GM12878 (cell line): Measurements from ENCODE around the gene CORO1C. TPM values are rescaled to one million over a fixed set of nuclear protein-coding genes. Genes with fewer than 3 reads are reported as not detected.

Experiments used
- ETV6 ChIP-seq, 2 experiments: fragments of 450-650 bp in 1 of 2; IDR thresholded peaks in 1 of 2; conservative IDR thresholded peaks in 1 of 2; 2 replicates each; pipeline ENCODE4 v1.6.1; 2014; ENCODE audit warnings: antibody characterized with exemption in 1 of 2, borderline replicate concordance in 1 of 2, low read depth in 1 of 2, mild to moderate bottlenecking in 1 of 2, moderate library complexity in 1 of 2
- MEF2A ChIP-seq: IDR thresholded peaks from 2 replicates; pipeline ENCODE4 v1.6.1; 2011; ENCODE audit warnings: low read depth, mild to moderate bottlenecking, low read length, moderate library complexity; ENCODE audit not compliant: insufficient read depth
- MYB ChIP-seq: fragments of 150-350 bp; IDR thresholded peaks from 2 replicates; pipeline ENCODE4 v1.6.1; 2014; ENCODE audit warnings: mild to moderate bottlenecking, low read depth, low read length, borderline replicate concordance
- NFXL1 ChIP-seq: fragments of 450-650 bp; IDR thresholded peaks from 2 replicates; pipeline ENCODE4 v1.6.1; 2017; ENCODE audit warnings: antibody characterized with exemption, mild to moderate bottlenecking, borderline replicate concordance
- NFYB ChIP-seq: IDR thresholded peaks from 2 replicates; pipeline ENCODE4 v1.6.1; 2011; ENCODE audit warnings: low read depth, mild to moderate bottlenecking, low read length, improper control_type of control experiment, moderate library complexity; ENCODE audit not compliant: insufficient read depth
- NR2F1 ChIP-seq: fragments of 450-650 bp; conservative IDR thresholded peaks from 2 replicates; pipeline ENCODE4 v1.6.1; 2017; ENCODE audit warnings: mild to moderate bottlenecking
- PAX8 ChIP-seq: fragments of 450-650 bp; IDR thresholded peaks from 2 replicates; pipeline ENCODE4 v1.6.1; 2017; ENCODE audit warnings: mild to moderate bottlenecking, moderate library complexity
- RCOR1 ChIP-seq: conservative IDR thresholded peaks from 2 replicates; pipeline ENCODE4 v1.6.1; 2012; ENCODE audit warnings: low read depth, low read length, improper control_type of control experiment
- SMAD1 ChIP-seq: fragments of 450-650 bp; IDR thresholded peaks from 2 replicates; pipeline ENCODE4 v1.6.1; 2018; ENCODE audit warnings: mild to moderate bottlenecking, low read depth; ENCODE audit not compliant: partially characterized antibody
- SMAD5 ChIP-seq: IDR thresholded peaks from 2 replicates; pipeline ENCODE4 v1.6.1; 2016; ENCODE audit warnings: antibody characterized with exemption, low read depth
- SP1 ChIP-seq: IDR thresholded peaks from one replicate; pipeline ENCODE4 v1.6.1; 2011; ENCODE audit warnings: low read depth, low read length
- SPI1 ChIP-seq: IDR thresholded peaks from 2 replicates; pipeline ENCODE4 v1.6.1; 2011; ENCODE audit warnings: low read depth, mild to moderate bottlenecking, low read length, moderate library complexity, borderline replicate concordance; ENCODE audit not compliant: insufficient read depth
- SREBF1 ChIP-seq: IDR thresholded peaks from 2 replicates; pipeline ENCODE4 v1.6.1; 2012; ENCODE audit warnings: mild to moderate bottlenecking, low read length
- SRF ChIP-seq, 2 experiments: IDR thresholded peaks; 2 replicates each; pipeline ENCODE4 v1.6.1; 2011; ENCODE audit warnings: low read depth in 2 of 2, low read length in 2 of 2, mild to moderate bottlenecking in 1 of 2, moderate library complexity in 1 of 2
- ZNF274 ChIP-seq: IDR thresholded peaks from one replicate; pipeline ENCODE4 v1.8.0; 2011; ENCODE audit not compliant: insufficient read length, insufficient read depth
- polyA plus RNA-seq, 11 experiments: library from polyadenylated mRNA; depleted of rRNA in 4 of 11; unstranded in 6 of 11; stranded (reverse) in 5 of 11; fragments of >200 nt; fragmentation: Nextera tagmentation in 4 of 11; fragmentation: Illumina TruSeq in 1 of 11; extraction: Ambion mirVana in 4 of 11; extraction: Trizol in 1 of 11; gene quantifications; 1 replicate in 1 of 11; 2 replicates in 10 of 11; pipeline versions ENCODE4 v1.2.1 to v1.2.3, GENCODE V29; 2011 to 2016; ENCODE audit warnings: inconsistent platforms in 2 of 11, missing spikeins in 2 of 11, low read depth in 1 of 11
- total RNA-seq, 4 experiments: library from RNA; depleted of rRNA in 3 of 4; stranded (reverse); fragments of >200 nt in 3 of 4; fragmentation: Illumina TruSeq in 1 of 4; extraction: Trizol in 1 of 4; gene quantifications; 2 replicates each; pipeline versions ENCODE4 v1.2.1 to v1.2.3, GENCODE V29; 2013 to 2021
- TF ChIP-seq, protein P1 (sequence below): fragments of 450-650 bp; formaldehyde crosslinking; IDR thresholded peaks from 2 replicates; pipeline ENCODE4 v1.4.0; 2022; ENCODE audit warnings: mild to moderate bottlenecking, moderate library complexity
- TF ChIP-seq, protein P2 (sequence below): fragments of 450-650 bp; IDR thresholded peaks from 2 replicates; pipeline ENCODE4 v1.6.1; 2016; ENCODE audit warnings: mild to moderate bottlenecking
- TF ChIP-seq, protein P3 (sequence below): fragments of 450-650 bp; IDR thresholded peaks from 2 replicates; pipeline ENCODE4 v1.6.1; 2017; ENCODE audit warnings: mild to moderate bottlenecking, moderate library complexity
- TF ChIP-seq, protein P4 (sequence below): IDR thresholded peaks from 2 replicates; pipeline ENCODE4 v1.6.1; 2011; ENCODE audit warnings: borderline replicate concordance, low read depth, mild to moderate bottlenecking, moderate library complexity, mixed read lengths, low read length; ENCODE audit not compliant: insufficient read depth; ENCODE audit errors: extremely low read length

Gene CORO1C
- total and polyA plus RNA-seq, 10 of the 15 experiments (the other 5 are each of a cell fraction or from before 2014, with no cell fraction given): 52.7 to 254 (median 171) TPM

DNA sequence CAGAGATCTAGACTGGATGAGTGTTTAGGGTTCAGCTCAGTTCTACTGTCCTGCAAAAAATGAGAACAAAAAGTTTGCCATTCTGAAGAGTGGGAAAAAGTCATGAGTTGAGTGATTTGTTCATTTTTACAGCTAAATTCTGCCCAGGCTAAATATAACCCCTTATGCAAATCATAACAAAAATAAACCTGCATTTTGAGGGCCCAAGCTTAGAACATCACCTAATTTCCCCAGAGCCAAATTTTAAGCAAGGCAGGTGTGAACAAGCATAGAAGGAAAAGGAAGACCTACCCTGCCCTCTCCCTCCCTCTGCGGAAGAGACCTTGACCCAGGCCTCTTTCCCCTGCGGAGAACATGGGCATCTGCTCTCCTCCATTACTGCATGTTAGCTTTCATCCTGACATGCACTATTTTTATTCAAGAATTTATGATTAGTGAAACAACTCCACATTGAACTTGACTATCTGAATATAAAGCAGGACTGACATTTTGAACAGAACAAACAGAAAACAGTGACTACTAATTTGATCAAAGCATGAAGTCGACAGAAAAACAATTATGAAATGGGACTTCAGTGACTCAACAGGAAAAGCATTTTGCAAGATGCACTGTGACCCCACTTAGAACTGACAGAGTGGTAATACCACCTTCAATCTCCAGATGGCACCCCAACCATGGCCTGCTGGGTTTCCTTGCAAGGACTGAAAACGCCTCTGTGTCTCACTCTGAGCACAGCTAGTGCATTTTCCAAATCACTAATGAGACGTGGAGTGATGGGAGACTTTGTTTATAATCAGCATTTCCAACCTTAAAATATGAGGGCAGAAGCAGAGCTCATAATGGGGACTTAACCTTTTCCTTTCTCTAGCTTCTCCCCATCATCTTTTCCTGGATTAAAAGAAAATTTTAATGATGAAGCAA lies 66.7 kb downstream of the CORO1C start (continued):
- peak; percentile 98 for TF ChIP-seq MEF2A
- TF ChIP-seq, protein P1, sequence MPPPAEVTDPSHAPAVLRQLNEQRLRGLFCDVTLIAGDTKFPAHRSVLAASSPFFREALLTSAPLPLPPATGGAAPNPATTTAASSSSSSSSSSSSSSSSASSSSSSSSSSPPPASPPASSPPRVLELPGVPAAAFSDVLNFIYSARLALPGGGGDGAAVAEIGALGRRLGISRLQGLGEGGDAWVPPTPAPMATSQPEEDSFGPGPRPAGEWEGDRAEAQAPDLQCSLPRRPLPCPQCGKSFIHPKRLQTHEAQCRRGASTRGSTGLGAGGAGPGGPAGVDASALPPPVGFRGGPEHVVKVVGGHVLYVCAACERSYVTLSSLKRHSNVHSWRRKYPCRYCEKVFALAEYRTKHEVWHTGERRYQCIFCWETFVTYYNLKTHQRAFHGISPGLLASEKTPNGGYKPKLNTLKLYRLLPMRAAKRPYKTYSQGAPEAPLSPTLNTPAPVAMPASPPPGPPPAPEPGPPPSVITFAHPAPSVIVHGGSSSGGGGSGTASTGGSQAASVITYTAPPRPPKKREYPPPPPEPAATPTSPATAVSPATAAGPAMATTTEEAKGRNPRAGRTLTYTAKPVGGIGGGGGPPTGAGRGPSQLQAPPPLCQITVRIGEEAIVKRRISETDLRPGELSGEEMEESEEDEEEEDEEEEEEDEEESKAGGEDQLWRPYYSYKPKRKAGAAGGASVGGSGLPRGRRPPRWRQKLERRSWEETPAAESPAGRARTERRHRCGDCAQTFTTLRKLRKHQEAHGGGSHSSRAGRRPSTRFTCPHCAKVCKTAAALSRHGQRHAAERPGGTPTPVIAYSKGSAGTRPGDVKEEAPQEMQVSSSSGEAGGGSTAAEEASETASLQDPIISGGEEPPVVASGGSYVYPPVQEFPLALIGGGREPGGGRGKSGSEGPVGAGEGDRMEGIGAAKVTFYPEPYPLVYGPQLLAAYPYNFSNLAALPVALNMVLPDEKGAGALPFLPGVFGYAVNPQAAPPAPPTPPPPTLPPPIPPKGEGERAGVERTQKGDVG (CRISPR knock-in tag): no peak
- no peak for TF ChIP-seq NFXL1
- no peak for TF ChIP-seq NFYB
- no peak for TF ChIP-seq SPI1
- TF ChIP-seq SMAD1: peak; percentile 24
- TF ChIP-seq, protein P2, sequence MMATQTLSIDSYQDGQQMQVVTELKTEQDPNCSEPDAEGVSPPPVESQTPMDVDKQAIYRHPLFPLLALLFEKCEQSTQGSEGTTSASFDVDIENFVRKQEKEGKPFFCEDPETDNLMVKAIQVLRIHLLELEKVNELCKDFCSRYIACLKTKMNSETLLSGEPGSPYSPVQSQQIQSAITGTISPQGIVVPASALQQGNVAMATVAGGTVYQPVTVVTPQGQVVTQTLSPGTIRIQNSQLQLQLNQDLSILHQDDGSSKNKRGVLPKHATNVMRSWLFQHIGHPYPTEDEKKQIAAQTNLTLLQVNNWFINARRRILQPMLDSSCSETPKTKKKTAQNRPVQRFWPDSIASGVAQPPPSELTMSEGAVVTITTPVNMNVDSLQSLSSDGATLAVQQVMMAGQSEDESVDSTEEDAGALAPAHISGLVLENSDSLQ: peak; percentile 40; the same call in 1 of the 2 replicates
- TF ChIP-seq SP1: no peak
- TF ChIP-seq PAX8: no peak
- no peak for TF ChIP-seq RCOR1
- no peak for TF ChIP-seq SRF (IDR thresholded peaks at IDR 0.05; ENCODE audit: low read depth in 2 of 2, low read length in 2 of 2)
- TF ChIP-seq SMAD5: no peak
- no peak for TF ChIP-seq ZNF274
- TF ChIP-seq, protein P3, sequence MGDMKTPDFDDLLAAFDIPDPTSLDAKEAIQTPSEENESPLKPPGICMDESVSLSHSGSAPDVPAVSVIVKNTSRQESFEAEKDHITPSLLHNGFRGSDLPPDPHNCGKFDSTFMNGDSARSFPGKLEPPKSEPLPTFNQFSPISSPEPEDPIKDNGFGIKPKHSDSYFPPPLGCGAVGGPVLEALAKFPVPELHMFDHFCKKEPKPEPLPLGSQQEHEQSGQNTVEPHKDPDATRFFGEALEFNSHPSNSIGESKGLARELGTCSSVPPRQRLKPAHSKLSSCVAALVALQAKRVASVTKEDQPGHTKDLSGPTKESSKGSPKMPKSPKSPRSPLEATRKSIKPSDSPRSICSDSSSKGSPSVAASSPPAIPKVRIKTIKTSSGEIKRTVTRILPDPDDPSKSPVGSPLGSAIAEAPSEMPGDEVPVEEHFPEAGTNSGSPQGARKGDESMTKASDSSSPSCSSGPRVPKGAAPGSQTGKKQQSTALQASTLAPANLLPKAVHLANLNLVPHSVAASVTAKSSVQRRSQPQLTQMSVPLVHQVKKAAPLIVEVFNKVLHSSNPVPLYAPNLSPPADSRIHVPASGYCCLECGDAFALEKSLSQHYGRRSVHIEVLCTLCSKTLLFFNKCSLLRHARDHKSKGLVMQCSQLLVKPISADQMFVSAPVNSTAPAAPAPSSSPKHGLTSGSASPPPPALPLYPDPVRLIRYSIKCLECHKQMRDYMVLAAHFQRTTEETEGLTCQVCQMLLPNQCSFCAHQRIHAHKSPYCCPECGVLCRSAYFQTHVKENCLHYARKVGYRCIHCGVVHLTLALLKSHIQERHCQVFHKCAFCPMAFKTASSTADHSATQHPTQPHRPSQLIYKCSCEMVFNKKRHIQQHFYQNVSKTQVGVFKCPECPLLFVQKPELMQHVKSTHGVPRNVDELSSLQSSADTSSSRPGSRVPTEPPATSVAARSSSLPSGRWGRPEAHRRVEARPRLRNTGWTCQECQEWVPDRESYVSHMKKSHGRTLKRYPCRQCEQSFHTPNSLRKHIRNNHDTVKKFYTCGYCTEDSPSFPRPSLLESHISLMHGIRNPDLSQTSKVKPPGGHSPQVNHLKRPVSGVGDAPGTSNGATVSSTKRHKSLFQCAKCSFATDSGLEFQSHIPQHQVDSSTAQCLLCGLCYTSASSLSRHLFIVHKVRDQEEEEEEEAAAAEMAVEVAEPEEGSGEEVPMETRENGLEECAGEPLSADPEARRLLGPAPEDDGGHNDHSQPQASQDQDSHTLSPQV: no peak
- TF ChIP-seq ETV6 (conservative IDR thresholded peaks at IDR 0.05 in 1 of 2, IDR thresholded peaks at IDR 0.05 in 1 of 2; ENCODE audit: borderline replicate concordance in 1 of 2, low read depth in 1 of 2): 0 out of 4 replicates have a peak, but pooled peaks of 1 of the 2 experiments have one; percentile 14
- TF ChIP-seq, protein P4, sequence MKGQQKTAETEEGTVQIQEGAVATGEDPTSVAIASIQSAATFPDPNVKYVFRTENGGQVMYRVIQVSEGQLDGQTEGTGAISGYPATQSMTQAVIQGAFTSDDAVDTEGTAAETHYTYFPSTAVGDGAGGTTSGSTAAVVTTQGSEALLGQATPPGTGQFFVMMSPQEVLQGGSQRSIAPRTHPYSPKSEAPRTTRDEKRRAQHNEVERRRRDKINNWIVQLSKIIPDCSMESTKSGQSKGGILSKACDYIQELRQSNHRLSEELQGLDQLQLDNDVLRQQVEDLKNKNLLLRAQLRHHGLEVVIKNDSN: no peak
- no peak for TF ChIP-seq MYB
- TF ChIP-seq NR2F1: peak; percentile 65; the same call in 1 of the 2 replicates
- no peak for TF ChIP-seq SREBF1
